Activated naive CD4-positive, alpha-beta T cell (primary cell): ENCODE results near the gene KLHL4.
"Not testable (repeated sequence)": the region's sequence is repeated elsewhere in the genome, so short reads cannot be mapped to it uniquely, and the experiment has no call there.

Experiments used
- DNase-seq, 4 experiments: peaks; one replicate each; lab custom pipeline; 2025; lab: John Stamatoyannopoulos, UW

KLHL4 gene

GRCh38 chrX:87517571-87518141 lies at the start of gene KLHL4:
KLHL4 (plus strand) TSS chrX:87517802; CDS start chrX:87517894, 92 bp downstream.
- DNase-seq, result no peak

DNA sequence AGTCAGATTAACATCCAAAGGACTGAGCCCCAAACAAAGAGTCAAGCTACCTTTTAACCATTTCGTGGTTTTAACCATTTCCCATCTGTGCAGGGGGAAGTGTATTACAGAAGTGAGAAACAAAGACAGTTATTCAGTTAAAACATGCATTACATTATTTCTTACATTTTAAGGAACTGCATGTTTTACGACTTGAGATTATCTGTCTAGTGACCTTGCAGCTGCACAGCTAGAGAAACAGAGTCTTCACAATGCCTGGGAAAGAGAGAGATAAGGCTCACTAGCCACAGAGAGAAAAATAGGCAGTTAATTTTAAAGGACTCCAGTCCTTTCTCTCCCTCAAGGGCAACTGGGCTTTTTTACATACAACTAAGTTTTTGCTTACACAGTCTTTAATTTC lies 48.7 kb upstream of the KLHL4 start:
- DNase-seq, result no peak

- DNase-seq, result no peak
These were observed 41.8 kb upstream of the KLHL4 start for GRCh38 chrX:87475793-87476192.

GRCh38 chrX:87478703-87479102 lies 38.9 kb upstream of the KLHL4 start:
- DNase-seq, result not testable (repeated sequence)

- DNase-seq, result no peak
These were observed 28.5 kb upstream of the KLHL4 start for GRCh38 chrX:87489071-87489470.

GRCh38 chrX:87515836-87516235 lies 1.8 kb upstream of the KLHL4 start:
- no peak for DNase-seq

GRCh38 chrX:87516717-87517121 lies 883 bp upstream of the KLHL4 start:
- no peak for DNase-seq

GRCh38 chrX:87518504-87518903 lies 902 bp downstream of the KLHL4 start:
- no peak for DNase-seq

DNA sequence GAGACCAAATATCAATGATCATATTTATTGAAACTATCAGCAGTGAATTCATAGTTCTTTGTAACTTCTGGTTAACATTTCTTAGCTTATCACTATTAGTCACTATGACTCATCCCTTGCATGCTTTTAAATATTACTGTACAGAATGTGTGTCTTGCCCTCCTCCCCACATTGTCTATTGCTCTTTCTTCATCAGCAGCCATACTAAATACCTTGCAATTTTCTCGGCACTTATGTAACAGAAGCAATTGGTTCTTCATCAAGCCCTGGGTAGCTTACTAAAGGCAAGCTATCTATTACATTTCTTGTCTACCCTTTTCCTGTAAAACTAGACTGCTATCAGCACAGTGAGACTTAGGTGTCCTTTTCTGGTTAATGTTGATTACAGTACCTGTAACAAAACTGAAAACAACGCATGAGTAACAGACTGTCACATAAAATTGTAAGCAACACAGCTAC lies 8.2 kb downstream of the KLHL4 start:
- no peak for DNase-seq

DNA sequence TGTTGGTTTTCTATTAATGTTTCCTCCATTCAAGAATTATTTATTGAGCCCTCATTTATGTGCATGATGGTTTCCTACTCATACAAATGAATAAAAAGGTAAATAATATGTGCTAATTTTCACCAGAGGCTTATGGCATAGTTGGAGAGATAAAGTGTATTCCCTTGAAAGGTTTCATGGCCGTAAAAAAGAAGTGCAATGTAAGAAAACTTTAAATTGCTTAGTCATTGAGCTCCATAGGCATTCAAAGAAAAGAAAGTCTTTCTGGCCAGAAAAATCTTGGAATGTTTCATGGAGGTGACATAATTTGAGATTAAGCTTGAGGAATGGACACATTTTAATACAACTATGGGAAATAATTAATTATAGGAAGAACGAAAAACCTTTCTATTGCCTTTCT lies 8.7 kb downstream of the KLHL4 start:
- DNase-seq, result no peak

- DNase-seq, result no peak
These were observed 10.9 kb downstream of the KLHL4 start for GRCh38 chrX:87528487-87528886.

DNA sequence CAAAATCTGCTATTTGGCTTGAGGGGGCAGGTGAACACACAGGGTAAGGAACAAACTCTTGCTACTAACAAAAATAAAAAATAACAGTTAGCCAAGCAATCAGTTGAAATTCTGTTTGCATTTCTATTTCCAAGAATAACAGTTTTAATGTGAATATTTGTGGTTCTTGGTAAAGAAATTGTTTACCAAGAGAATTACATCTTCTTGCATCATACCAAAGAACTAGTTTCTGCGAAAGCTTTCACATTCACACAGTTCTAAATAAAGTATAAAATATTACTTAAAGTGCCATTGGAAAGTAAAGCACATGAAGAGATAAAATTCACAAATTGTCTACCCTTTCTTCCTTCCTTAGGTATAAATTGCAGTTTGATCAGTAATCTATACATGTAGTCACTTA lies 54.4 kb downstream of the KLHL4 start:
- DNase-seq, result no peak

DNA sequence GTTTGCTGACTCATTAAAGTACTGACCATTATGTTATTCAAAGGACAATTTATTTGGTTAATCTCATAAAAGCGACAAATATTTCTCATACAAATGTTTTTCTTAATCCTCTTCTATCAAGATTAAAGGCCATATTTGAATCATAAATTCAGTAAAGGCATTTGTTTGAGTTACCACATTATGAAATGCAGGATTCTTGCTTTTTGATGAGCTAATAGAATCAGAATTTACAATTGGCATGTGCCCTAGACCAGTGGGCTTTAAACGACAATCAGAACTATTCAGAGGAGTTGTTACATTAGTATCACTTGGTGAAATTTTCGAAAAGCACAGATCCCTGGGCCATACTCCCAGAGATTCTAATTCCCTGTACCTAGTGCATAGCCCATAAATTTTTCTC lies 55.3 kb downstream of the KLHL4 start:
- DNase-seq, result no peak

DNA sequence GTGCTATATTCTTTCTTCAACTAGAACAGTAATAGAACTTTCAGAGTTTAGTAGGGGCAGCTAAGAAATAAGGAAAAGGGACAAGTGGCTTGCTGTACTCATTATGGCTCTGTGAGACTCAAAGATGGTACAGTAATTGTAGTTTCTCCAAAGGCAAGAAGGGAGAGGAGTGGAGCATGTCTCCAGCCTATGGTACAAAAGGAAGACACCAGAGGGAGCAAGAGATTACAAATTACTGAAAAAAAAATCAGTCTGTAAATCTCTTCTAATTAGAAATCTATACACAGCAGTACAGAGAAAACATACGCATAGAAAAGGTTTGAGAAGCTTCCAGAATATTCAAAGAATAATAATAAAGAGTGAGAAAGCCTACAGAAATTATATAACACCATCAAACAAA lies 61.4 kb downstream of the KLHL4 start:
- no peak for DNase-seq

DNA sequence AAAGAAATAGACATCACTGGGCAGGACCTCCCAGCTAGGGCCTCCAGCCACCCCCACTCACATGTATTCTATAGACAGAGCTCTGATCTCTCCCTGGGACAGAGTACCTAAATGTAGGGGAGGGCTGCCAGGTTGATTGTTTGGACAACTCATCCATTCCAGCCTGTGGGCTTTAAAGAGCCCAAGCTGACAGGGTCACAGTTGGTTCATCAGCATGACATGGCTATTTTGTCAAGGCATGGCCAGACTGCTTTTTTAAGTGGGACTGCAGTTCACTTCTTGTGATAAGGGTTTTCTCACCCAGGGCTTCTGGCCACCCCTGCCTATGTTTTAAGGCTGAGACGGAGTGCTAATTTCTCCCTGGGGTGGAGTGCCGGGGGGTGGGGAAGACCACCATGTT lies 63.3 kb downstream of the KLHL4 start:
- no peak for DNase-seq

DNA sequence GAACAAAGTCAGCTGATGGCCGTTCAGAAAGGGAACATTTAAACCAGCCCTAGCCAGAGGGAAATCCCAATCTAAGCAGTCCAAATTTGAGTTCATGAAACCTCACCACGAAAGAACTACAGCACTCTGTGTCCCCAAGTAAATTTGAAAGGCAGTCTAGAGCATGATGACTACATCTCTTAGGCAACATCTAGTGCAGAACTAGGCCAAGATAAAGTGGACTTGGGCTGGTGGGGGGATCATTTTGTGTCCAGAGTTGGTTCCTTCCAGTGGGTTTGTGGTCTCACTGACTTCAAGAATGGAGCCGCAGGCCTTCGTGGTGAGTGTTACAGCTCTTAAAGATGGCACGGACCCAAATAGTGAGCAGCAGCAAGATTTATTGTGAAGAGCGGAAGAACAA lies 64.9 kb downstream of the KLHL4 start:
- no peak for DNase-seq

GRCh38 chrX:87583679-87584078 lies 66.1 kb downstream of the KLHL4 start:
- DNase-seq, result no peak

DNA sequence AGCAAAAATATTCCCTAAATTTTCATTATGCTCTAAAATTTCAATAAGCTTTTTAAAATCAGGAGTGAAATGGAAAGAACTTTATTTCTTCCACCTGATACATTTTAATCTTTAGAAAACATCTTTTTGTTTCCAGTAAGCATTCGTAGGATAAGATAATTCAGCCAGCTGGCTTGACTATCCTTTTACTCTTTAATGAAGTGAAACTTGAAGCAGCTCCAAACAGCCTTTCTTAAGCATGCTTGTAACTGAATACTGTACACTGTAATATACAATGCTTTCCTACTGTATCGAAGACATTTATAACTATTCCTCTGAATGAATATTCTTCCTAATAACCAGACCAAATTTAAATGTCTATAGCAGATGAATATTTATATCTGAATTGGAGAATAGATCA lies 98.8 kb downstream of the KLHL4 start:
- no peak for DNase-seq

DNA sequence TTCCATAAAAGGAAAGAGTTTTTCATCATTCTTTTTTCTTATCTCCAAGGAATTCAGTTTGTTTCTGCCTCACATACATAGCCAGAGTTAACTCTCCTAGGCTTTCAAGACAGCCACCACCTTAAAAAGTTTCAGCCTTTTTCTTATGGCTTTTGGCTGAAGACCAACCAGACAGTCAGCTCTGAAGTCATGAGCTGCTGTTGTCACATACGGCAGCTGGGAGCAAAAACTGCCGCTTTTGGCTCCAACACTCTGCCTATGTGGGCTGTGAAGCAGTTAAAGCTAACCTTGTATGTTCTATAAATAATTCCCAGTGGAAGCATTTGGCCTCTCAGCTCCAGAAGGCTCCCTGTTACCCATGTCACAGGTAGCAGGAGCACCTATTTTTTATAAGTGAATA lies 104.1 kb downstream of the KLHL4 start:
- no peak for DNase-seq

DNA sequence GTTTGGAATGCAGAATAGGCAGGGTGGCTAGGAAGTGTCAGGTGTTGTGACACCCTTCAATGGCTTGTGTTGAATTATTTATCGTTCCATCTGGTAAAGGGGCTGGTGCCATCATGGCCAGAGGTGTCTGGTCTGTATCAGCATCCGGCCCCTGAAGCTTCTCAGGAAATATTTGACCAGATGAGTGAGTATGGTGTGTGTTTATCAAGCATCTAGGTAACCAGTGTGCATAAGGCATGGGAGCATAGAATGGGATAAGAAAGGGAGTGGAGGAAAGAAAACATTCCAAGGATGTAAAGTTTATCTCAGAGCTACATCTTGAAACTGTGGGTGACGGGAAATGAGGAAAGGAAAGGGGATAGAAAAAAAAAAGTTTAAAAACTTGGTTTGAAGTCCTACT lies 109.4 kb downstream of the KLHL4 start:
- DNase-seq, result no peak

GRCh38 chrX:87634361-87634760 lies 116.8 kb downstream of the KLHL4 start:
- DNase-seq, result no peak

DNA sequence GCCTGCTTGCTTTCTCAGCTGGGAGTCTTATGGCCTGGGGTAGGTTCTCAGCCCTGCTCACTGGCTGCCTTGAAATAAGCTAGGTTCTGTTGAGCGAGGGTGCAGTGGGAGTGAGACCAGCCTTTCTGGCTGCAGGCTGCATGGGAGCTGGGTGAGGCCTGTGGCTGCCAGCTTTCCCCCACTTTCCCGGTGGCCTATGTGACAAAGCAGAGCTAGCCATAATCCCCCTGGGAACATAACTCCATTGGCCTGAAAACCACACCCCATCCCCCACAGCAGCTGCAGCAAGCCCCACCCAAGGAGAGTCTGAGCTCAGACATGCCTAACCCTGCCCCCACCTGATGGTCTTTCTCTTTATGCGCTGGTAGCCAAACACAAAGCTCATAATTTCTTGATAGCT lies 118.9 kb downstream of the KLHL4 start:
- DNase-seq, result no peak

DNA sequence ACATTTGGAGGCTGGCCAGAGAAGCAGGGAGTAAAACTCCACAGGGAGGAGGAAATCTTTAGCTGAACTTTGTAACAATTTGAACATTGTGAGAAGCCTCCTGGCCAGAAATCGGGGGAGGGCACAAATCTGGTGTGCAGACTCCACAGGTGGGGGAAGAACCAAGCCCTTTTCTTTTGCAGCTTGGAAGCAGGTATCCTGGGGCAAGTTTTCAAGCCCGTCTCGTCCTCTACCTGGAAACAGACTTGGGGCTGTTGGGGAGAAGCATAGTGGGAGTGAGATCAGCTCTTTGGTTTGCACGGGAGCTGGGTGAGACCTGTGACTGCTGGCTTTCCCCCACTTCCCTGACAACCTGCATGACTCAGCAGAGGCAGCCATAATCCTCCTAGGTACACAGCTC lies 123.8 kb downstream of the KLHL4 start:
- not testable (repeated sequence) for DNase-seq

DNA sequence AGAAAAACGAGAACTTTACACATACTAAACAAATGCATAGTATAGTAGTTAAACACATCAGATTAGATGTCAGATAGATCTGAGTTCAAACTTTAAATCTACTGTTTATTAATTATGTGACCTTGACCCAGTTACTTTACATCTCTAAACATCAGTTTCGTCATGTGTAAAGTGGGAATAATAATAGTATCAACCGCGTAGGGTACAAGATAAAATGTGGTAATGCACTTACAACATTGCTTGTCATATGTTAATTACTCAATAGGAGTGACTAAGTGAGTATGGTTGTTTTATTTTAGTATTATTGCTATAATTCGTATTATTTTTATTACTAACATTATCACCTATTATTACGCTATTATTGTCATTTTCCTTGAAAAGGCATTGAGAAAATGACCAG lies 144.2 kb downstream of the KLHL4 start:
- no peak for DNase-seq

GRCh38 chrX:87663421-87663820 lies 145.8 kb downstream of the KLHL4 start:
- no peak for DNase-seq
